Immature natural killer cell (primary cell): Measurements from ENCODE around the gene HS3ST5. TPM values are rescaled to one million over a fixed set of nuclear protein-coding genes. Genes with fewer than 3 reads are reported as not detected.
"Not testable (repeated sequence)": the region's sequence is repeated elsewhere in the genome, so short reads cannot be mapped to it uniquely, and the experiment has no call there.

Experiments used
- DNase-seq, 3 donors: peaks; one replicate each; pipeline ENCODE4 v3.0.0; 2022; ENCODE audit warnings: mixed read lengths in 1 of 3
- H3K27ac Mint-ChIP-seq, 6 donors: one replicate each; pipeline ENCODE4 v1.8.0; 2020; ENCODE audit warnings: mixed read lengths in 6 of 6, mild to moderate bottlenecking in 5 of 6, inconsistent platforms in 4 of 6, moderate library complexity in 3 of 6
- H3K27me3 Mint-ChIP-seq, 3 donors: one replicate each; pipeline ENCODE4 v1.8.0; 2020 to 2021; ENCODE audit warnings: low read depth in 3 of 3, mild to moderate bottlenecking in 3 of 3, mixed read lengths in 3 of 3, moderate library complexity in 3 of 3, inconsistent platforms in 1 of 3
- H3K36me3 Mint-ChIP-seq, 3 donors: one replicate each; pipeline ENCODE4 v1.8.0; 2020; ENCODE audit warnings: mixed read lengths in 3 of 3, inconsistent platforms in 2 of 3, mild to moderate bottlenecking in 2 of 3
- H3K4me1 Mint-ChIP-seq, 2 donors: one replicate each; pipeline ENCODE4 v1.8.0; 2020; ENCODE audit warnings: inconsistent platforms in 2 of 2, mild to moderate bottlenecking in 2 of 2, mixed read lengths in 2 of 2, moderate library complexity in 1 of 2
- H3K4me3 Mint-ChIP-seq, 5 donors: one replicate each; pipeline ENCODE4 v1.8.0; 2020; ENCODE audit warnings: mild to moderate bottlenecking in 5 of 5, mixed read lengths in 5 of 5, inconsistent platforms in 3 of 5, moderate library complexity in 3 of 5
- H3K9me3 Mint-ChIP-seq, 6 donors: one replicate each; pipeline ENCODE4 v1.8.0; 2020; ENCODE audit warnings: mild to moderate bottlenecking in 6 of 6, mixed read lengths in 6 of 6, inconsistent platforms in 4 of 6, moderate library complexity in 3 of 6
- polyA plus RNA-seq, 3 donors: library from polyadenylated mRNA; unstranded; fragments of 300-500 nt; fragmentation: Illumina TruSeq; gene quantifications; one replicate each; pipeline ENCODE4 v1.2.3, GENCODE V29; 2021

Gene HS3ST5
- polyA plus RNA-seq, 3 donors from 2014 or later, result not detected

DNA sequence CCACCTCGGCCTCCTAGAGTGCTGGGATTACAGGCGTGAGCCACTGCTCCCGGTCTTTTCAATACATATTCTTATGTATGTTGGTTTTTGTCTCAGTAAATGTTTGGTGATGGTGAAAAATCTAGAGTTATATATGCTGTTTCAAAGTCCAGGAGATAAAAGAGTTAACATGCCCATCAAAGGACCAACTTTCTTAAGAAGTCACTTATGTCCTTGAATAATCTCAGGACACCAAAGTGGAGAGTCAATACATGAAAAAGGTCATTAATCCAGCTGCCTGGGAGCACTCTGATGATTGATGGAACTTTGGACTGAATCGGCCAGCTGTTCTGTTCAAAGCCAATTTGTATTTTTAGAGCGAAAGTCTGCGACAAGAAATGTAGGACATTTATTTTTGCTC lies 312.1 kb downstream of the HS3ST5 start:
- Mint-ChIP-seq H3K36me3 (no peaks in the 10 kb centered on the region), H3K4me3 (no peak overlapping the region), H3K9me3 (peaks cover 0 to 1% (median 0%) of the 10 kb centered on the region in 6 donors), H3K27me3 (peaks cover 0 to 11% (median 8%) of the 10 kb centered on the region in 3 donors), H3K27ac (no peak overlapping the region), H3K4me1 (no peaks in the 10 kb centered on the region)
- no peak for DNase-seq

GRCh38 chr6:114024746-114025145 lies 318.1 kb downstream of the HS3ST5 start:
- Mint-ChIP-seq H3K27ac (no peak overlapping the region), H3K27me3 (peaks cover 1 to 4% (median 2%) of the 10 kb centered on the region in 3 donors), H3K9me3 (no peaks in the 10 kb centered on the region), H3K36me3 (no peaks in the 10 kb centered on the region), H3K4me1 (no peaks in the 10 kb centered on the region), H3K4me3 (no peak overlapping the region)
- DNase-seq, result no peak

- Mint-ChIP-seq H3K27ac (no peak overlapping the region), H3K27me3 (peaks cover 0 to 3% (median 1%) of the 10 kb centered on the region in 3 donors), H3K4me1 (no peaks in the 10 kb centered on the region), H3K36me3 (no peaks in the 10 kb centered on the region), H3K9me3 (no peaks in the 10 kb centered on the region), H3K4me3 (no peak overlapping the region)
- DNase-seq, result no peak
These were observed 322.6 kb downstream of the HS3ST5 start for GRCh38 chr6:114020196-114020595.

DNA sequence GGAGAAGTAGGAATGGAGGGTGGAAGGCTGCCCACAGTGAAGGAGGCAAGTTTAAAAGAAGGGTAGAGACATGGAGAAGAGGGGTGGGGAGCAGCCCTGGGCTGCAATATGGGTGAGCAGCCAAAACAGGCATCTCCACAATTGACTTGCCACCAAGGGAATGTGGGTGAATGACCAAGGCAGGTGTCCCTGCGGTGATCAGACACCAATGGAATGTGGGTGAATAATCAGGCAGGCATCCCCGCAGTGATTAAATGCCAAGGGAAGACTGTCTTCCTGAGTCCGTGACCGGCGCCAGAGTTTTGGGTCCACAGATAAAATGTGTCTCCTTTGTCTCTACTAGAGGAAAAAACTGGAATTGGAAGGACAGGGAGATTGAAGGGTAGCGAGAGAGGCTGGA lies 325.7 kb downstream of the HS3ST5 start:
- not testable (repeated sequence) for H3K9me3 Mint-ChIP-seq, DNase-seq, H3K36me3 Mint-ChIP-seq, H3K4me1 Mint-ChIP-seq, H3K4me3 Mint-ChIP-seq, H3K27me3 Mint-ChIP-seq, H3K27ac Mint-ChIP-seq

- H3K4me1 Mint-ChIP-seq, H3K27ac Mint-ChIP-seq, H3K27me3 Mint-ChIP-seq, DNase-seq, H3K4me3 Mint-ChIP-seq, H3K9me3 Mint-ChIP-seq, H3K36me3 Mint-ChIP-seq: not testable (repeated sequence)
These were observed 328.7 kb downstream of the HS3ST5 start for GRCh38 chr6:114014106-114014505.

DNA sequence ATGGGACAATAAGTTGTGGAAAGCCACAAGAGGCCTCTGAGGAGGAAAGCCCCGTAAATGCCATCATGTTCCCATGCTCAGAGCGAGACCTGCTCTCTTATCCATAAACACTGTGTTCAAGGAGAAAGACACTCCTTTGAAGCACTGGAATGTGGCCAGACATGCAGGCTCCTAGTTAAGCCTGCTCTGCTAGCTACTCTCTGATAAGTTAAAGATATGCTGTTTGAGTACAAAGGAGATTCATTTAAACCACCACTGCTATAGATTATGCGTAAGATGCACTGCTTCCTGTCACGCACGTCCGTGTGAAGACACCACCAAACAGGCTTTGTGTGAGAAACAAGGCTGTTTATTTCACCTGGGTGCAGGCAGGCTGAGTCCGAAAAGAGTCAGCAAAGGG lies 331.3 kb downstream of the HS3ST5 start:
- not testable (repeated sequence) for H3K4me3 Mint-ChIP-seq, H3K36me3 Mint-ChIP-seq, H3K4me1 Mint-ChIP-seq, DNase-seq, H3K27me3 Mint-ChIP-seq, H3K9me3 Mint-ChIP-seq, H3K27ac Mint-ChIP-seq

GRCh38 chr6:114010540-114010939 lies 332.3 kb downstream of the HS3ST5 start:
- no peak for DNase-seq
- H3K4me3 Mint-ChIP-seq, result no peak overlapping the region
- H3K27ac Mint-ChIP-seq, result no peak overlapping the region
- peaks cover 0 to 4% (median 2%) of the 10 kb centered on the region in 3 donors for H3K27me3 Mint-ChIP-seq
- H3K9me3 Mint-ChIP-seq, result no peaks in the 10 kb centered on the region
- H3K36me3 Mint-ChIP-seq, result no peaks in the 10 kb centered on the region
- no peaks in the 10 kb centered on the region for H3K4me1 Mint-ChIP-seq

DNA sequence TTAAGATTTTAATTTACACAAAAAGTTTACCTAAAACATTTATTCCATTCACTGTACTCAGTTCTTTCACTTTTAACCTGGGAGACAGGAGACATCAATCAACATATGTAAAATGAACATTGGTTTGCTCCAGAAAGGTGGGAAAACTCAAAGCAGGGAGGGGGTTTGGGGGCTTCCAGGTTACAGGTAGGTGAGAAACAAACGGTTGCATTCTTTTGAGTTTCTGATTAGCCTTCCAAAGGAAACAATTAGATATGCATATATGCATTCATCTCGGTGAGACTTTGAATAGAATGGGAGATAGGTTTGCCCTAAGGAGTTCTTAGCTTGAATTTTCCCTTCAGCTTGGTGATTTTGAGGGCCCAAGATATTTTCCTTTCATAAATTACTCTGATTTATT lies 333.6 kb downstream of the HS3ST5 start:
- no peak overlapping the region for H3K27ac Mint-ChIP-seq
- H3K36me3 Mint-ChIP-seq, result no peaks in the 10 kb centered on the region
- H3K9me3 Mint-ChIP-seq, result no peaks in the 10 kb centered on the region
- H3K27me3 Mint-ChIP-seq, result peaks cover 0 to 4% (median 2%) of the 10 kb centered on the region in 3 donors
- no peaks in the 10 kb centered on the region for H3K4me1 Mint-ChIP-seq
- DNase-seq, result no peak
- H3K4me3 Mint-ChIP-seq, result no peak overlapping the region

DNA sequence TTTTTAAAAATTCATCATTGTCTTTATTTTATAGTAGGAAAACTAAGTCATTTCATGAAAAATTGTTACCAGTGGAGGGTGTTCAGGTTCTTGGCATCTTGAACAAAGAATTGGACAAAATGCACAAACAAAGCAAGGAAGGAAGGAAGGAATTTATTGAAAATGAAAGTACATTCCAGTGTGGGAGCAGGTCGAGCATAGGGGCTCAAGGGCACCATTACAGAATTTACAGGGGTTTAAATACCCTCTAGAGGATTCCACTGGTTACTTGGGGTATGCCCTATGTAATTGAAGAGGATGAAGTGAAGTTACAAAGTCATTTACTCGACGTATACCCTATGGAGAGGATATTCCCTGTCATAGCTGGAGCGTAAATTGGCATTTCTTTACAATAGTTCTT lies 334.5 kb downstream of the HS3ST5 start:
- H3K9me3 Mint-ChIP-seq, result no peaks in the 10 kb centered on the region
- no peaks in the 10 kb centered on the region for H3K36me3 Mint-ChIP-seq
- H3K27me3 Mint-ChIP-seq, result peaks cover 0 to 4% (median 2%) of the 10 kb centered on the region in 3 donors
- H3K4me3 Mint-ChIP-seq, result no peak overlapping the region
- no peak for DNase-seq
- no peak overlapping the region for H3K27ac Mint-ChIP-seq
- no peaks in the 10 kb centered on the region for H3K4me1 Mint-ChIP-seq

GRCh38 chr6:114007516-114007915 lies 335.3 kb downstream of the HS3ST5 start:
- H3K4me3 Mint-ChIP-seq, result no peak overlapping the region
- H3K27ac Mint-ChIP-seq, result no peak overlapping the region
- no peaks in the 10 kb centered on the region for H3K36me3 Mint-ChIP-seq
- peaks cover 2 to 4% (median 2%) of the 10 kb centered on the region in 3 donors for H3K27me3 Mint-ChIP-seq
- H3K9me3 Mint-ChIP-seq, result no peaks in the 10 kb centered on the region
- DNase-seq, result no peak
- no peaks in the 10 kb centered on the region for H3K4me1 Mint-ChIP-seq
